SK-N-SH (cell line): Measurements from ENCODE around the gene HPCAL1. TPM values are rescaled to one million over a fixed set of nuclear protein-coding genes. Genes with fewer than 3 reads are reported as not detected.

Source experiments
- CTCF ChIA-PET: fragments of 300-600, 350-600 bp; formaldehyde crosslinking; extraction: SDS; loops from one replicate; lab custom pipeline; 2021; lab: Yijun Ruan, JAX
- POLR2A ChIA-PET: fragments of 350-600 bp; sonication (Branson Sonifier 250); formaldehyde crosslinking; extraction: SDS; loops from one replicate; lab custom pipeline; 2020; ENCODE audit warnings: antibody characterized with exemption, inconsistent platforms; lab: Yijun Ruan, JAX
- DNase-seq: peaks from one replicate; pipeline ENCODE4 v3.0.0; 2012
- H2AFZ ChIP-seq: fragments of 200-600 bp; sonication (generic); 2 replicates; pipeline ENCODE4 v1.8.1; 2016; ENCODE audit warnings: antibody characterized with exemption, mild to moderate bottlenecking, low read depth
- H3F3A ChIP-seq: fragments of 200-600 bp; sonication (generic); replicated peaks from 2 replicates; pipeline ENCODE3; 2016; ENCODE audit warnings: antibody characterized with exemption, mild to moderate bottlenecking; ENCODE audit not compliant: insufficient read depth
- H3K27ac ChIP-seq, 2 experiments: fragments of 200-500 bp in 1 of 2; fragments of 200-600 bp in 1 of 2; sonication (Bioruptor generic) in 1 of 2; sonication (generic), shearing (Covaris generic) in 1 of 2; 2 replicates each; pipeline versions ENCODE4 v1.5.1 to v1.6.1; 2014 to 2016; ENCODE audit warnings: low read depth in 2 of 2, inconsistent platforms in 1 of 2, low read length in 1 of 2, mild to moderate bottlenecking in 1 of 2, mixed read lengths in 1 of 2
- H3K27me3 ChIP-seq: fragments of 200-600 bp; sonication (generic), shearing (Covaris generic); 2 replicates; pipeline ENCODE4 v1.6.1; 2016; ENCODE audit warnings: mixed run types; ENCODE audit not compliant: insufficient read depth
- H3K36me3 ChIP-seq, 2 experiments: fragments of 200-500 bp in 1 of 2; fragments of 200-600 bp in 1 of 2; sonication (Bioruptor generic) in 1 of 2; sonication (generic) in 1 of 2; replicated peaks in 1 of 2; 2 replicates each; pipeline versions ENCODE3 to v1.5.1; 2014 to 2016; ENCODE audit warnings: low read length in 1 of 2, mild to moderate bottlenecking in 1 of 2; ENCODE audit not compliant: insufficient read depth in 2 of 2, control insufficient read depth in 1 of 2
- H3K4me1 ChIP-seq, 2 experiments: fragments of 200-500 bp in 1 of 2; fragments of 200-600 bp in 1 of 2; sonication (Bioruptor generic) in 1 of 2; sonication (generic), shearing (Covaris generic) in 1 of 2; 2 replicates each; pipeline versions ENCODE4 v1.5.1 to v1.6.1; 2014 to 2016; ENCODE audit warnings: low read depth in 1 of 2, low read length in 1 of 2, mixed run types in 1 of 2; ENCODE audit not compliant: insufficient read depth in 2 of 2, control insufficient read depth in 1 of 2
- H3K4me2 ChIP-seq: fragments of 200-600 bp; sonication (generic), shearing (Covaris generic); 2 replicates; pipeline ENCODE4 v1.6.1; 2017; ENCODE audit warnings: mixed run types
- H3K4me3 ChIP-seq, 2 experiments: fragments of 200-500 bp in 1 of 2; fragments of 200-600 bp in 1 of 2; sonication (Bioruptor generic) in 1 of 2; sonication (generic), shearing (Covaris generic) in 1 of 2; 2 replicates each; pipeline versions ENCODE4 v1.5.1 to v1.8.1; 2014 to 2016; ENCODE audit warnings: low read depth in 2 of 2, inconsistent platforms in 1 of 2, low read length in 1 of 2, mild to moderate bottlenecking in 1 of 2, mixed read lengths in 1 of 2, moderate library complexity in 1 of 2
- H3K79me2 ChIP-seq: fragments of 200-600 bp; sonication (generic); 2 replicates; pipeline ENCODE4 v1.8.1; 2017; ENCODE audit warnings: mild to moderate bottlenecking; ENCODE audit not compliant: insufficient read depth
- H3K9ac ChIP-seq: fragments of 200-600 bp; sonication (generic); 2 replicates; pipeline ENCODE4 v1.6.1; 2017; ENCODE audit warnings: mixed run types
- H3K9me2 ChIP-seq: fragments of 200-600 bp; sonication (generic); 2 replicates; pipeline ENCODE4 v1.6.1; 2017; ENCODE audit warnings: mixed run types
- H3K9me3 ChIP-seq: fragments of 200-600 bp; sonication (generic); 2 replicates; pipeline ENCODE4 v1.6.1; 2017; ENCODE audit warnings: mixed run types, mild to moderate bottlenecking, moderate library complexity
- H4K20me1 ChIP-seq: fragments of 200-600 bp; sonication (generic); 2 replicates; pipeline ENCODE4 v1.6.1; 2017; ENCODE audit warnings: mild to moderate bottlenecking, mixed run types; ENCODE audit not compliant: insufficient read depth
- CTCF ChIP-seq: fragments of 200-600 bp; sonication (generic); IDR thresholded peaks from 2 replicates; pipeline ENCODE4 v1.6.1; 2017; ENCODE audit warnings: antibody characterized with exemption, mild to moderate bottlenecking, moderate library complexity
- EP300 ChIP-seq, 2 experiments: IDR thresholded peaks; 2 replicates each; pipeline versions ENCODE4 v1.4.0 to v1.6.1; 2012; ENCODE audit warnings: borderline replicate concordance in 1 of 2, low read depth in 1 of 2, low read length in 1 of 2
- FOSL2 ChIP-seq: IDR thresholded peaks from 2 replicates; pipeline ENCODE4 v1.4.0; 2012; ENCODE audit warnings: low read depth, mild to moderate bottlenecking, moderate library complexity, borderline replicate concordance
- JUND ChIP-seq: IDR thresholded peaks from 2 replicates; pipeline ENCODE4 v1.4.0; 2012
- MAX ChIP-seq: IDR thresholded peaks from 2 replicates; pipeline ENCODE4 v1.4.0; 2012; ENCODE audit warnings: low read depth
- MXI1 ChIP-seq: IDR thresholded peaks from 2 replicates; pipeline ENCODE4 v1.6.1; 2012; ENCODE audit warnings: mild to moderate bottlenecking, low read depth, low read length, improper control_type of control experiment
- NRF1 ChIP-seq: IDR thresholded peaks from 2 replicates; pipeline ENCODE4 v1.6.1; 2012; ENCODE audit warnings: low read depth, mild to moderate bottlenecking, low read length
- SIN3A ChIP-seq: IDR thresholded peaks from 2 replicates; pipeline ENCODE4 v1.6.1; 2012; ENCODE audit warnings: low read depth, mild to moderate bottlenecking, low read length, moderate library complexity, borderline replicate concordance
- TCF12 ChIP-seq: IDR thresholded peaks from 2 replicates; pipeline ENCODE4 v1.4.0; 2012
- YY1 ChIP-seq: IDR thresholded peaks from 2 replicates; pipeline ENCODE4 v1.4.0; 2012; ENCODE audit warnings: low read depth, mild to moderate bottlenecking
- WGBS: methylation state at CpG from one replicate; pipeline ENCODE4 v1.1.6; 2017; ENCODE audit warnings: low lambda C conversion rate; 5-methylcytosine and 5-hydroxymethylcytosine counted together
- polyA plus RNA-seq, 3 experiments: library from polyadenylated mRNA; depleted of rRNA; stranded (reverse); fragments of >200 nt; gene quantifications; 2 replicates each; pipeline ENCODE4 v1.2.3, GENCODE V29; 2012

Gene HPCAL1
- polyA plus RNA-seq, 1 of the 3 experiments (the other 2 are of a cell fraction) = 77.0 TPM

GRCh38 chr2:10301941-10302478 lies 694 bp upstream of the HPCAL1 start (continued):
- no peak for TF ChIP-seq YY1
- TF ChIP-seq FOSL2 = no peak
- TF ChIP-seq CTCF = no peak
- no peak for TF ChIP-seq NRF1
- TF ChIP-seq EP300 (IDR thresholded peaks at IDR 0.05; ENCODE audit: borderline replicate concordance in 1 of 2, low read depth in 1 of 2, low read length in 1 of 2) = no peak
- no peak for TF ChIP-seq TCF12
- TF ChIP-seq JUND = no peak
- TF ChIP-seq MAX = no peak

- 2% methylated on average over 24 of the region's 48 CpGs for WGBS
- Histone ChIP-seq H3K27me3 (no peaks in the 10 kb centered on the region), H3K9me2 (no peaks in the 10 kb centered on the region), H3K79me2 (peaks cover 35% of the 10 kb centered on the region), H3K9me3 (no peaks in the 10 kb centered on the region), H3K4me1 (peaks cover 6 to 56% of the 10 kb centered on the region in 2 experiments), H3F3A (peaks cover 14% of the 10 kb centered on the region), H2AFZ (peak overlapping the region; percentile 50), H3K4me2 (peak overlapping the region; percentile 98), H3K36me3 (no peaks in the 10 kb centered on the region), H3K27ac (peak overlapping the region; percentile 15 to 80; a peak in 3 of 4 replicates), H3K9ac (peak overlapping the region; percentile 66), H4K20me1 (peaks cover 26% of the 10 kb centered on the region), H3K4me3 (peak overlapping the region; percentile 64 to 80)
- CTCF ChIA-PET = interaction anchor here (0.8 to 11.6 kb wide), 39 partner anchors 10 to 231 kb away, joined by 3 to 167 read pairs (median 6); partner anchors contain the start of gene RRM2
- TF ChIP-seq CTCF (no peak), MXI1 (peak; percentile 75), SIN3A (0 out of 2 replicates have a peak, but pooled peaks have one; percentile 12)
- peak; percentile 80 for DNase-seq
- POLR2A ChIA-PET = interaction anchor here (0.7 to 1.9 kb wide), 10 partner anchors 16 to 174 kb away, joined by 3 to 10 read pairs (median 4); no protein-coding TSS in a partner anchor
Observed at GRCh38 chr2:10303181-10303693, 533 bp downstream of the HPCAL1 start.
